ENCODE results near the gene EIF6. TPM values are rescaled to one million over a fixed set of nuclear protein-coding genes. Genes with fewer than 3 reads are reported as not detected.
"Not testable (repeated sequence)": the region's sequence is repeated elsewhere in the genome, so short reads cannot be mapped to it uniquely, and the experiment has no call there.

EIF6 gene
- polyA plus RNA-seq, 12 donors: 54.1 to 88.2 (median 63.3) TPM; not detected in 1

DNA sequence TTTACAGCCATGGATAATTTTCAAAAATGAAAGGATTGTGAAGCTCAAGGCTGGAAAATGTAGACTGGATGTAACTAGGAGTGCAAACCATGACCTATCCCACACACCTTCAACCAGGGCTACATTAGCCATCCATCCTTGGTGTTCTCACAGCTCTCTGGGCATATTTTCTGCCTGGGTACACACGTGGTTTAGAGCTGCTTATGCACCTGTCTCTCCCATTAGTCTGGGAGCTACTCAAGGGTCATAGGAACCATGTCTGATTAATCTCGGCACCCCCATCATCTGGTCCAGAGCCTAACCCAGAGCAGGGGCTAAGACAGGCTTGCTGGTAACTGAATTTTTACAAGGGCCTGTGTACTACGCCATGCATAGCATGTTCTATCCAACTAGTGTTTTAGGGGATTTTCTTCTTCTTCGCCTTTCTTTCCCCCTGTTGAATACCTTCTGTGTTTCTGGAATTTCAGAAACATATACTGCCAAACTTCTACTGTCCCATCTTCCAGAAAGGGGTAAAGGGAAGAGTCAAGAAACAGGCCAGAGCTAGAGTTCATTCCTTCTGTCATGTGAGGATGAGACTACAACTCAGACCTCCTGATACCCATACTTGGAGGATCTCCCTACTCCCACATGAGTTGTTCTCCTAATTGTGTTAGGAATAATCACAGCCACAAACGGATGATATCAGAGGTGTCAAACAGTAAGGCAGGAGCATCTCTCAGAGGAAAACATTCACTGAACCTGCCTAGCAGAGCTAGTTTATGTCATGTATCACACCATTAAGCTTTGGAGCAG is 33.0 kb upstream of the EIF6 start:
- DNase-seq: no peak

DNA sequence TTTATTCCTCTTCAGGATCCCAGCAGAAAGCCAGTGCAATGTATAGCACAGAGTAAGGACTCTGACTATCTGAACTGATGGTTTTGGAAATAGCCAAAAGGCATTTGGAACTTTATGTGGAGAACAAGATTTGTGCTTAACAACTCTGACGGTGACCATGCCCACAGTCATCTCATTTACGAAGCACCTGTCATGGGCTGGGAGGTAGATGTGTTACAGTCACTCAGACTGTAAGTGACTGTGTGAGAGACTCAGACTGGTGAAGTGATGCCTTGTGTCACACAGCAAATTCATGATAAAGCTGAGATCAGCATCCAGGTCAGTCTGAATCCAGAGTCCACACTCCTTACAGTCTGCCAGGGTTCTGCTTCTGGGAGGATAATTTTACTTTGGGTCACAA is 31.5 kb upstream of the EIF6 start:
- no peak for DNase-seq

DNA sequence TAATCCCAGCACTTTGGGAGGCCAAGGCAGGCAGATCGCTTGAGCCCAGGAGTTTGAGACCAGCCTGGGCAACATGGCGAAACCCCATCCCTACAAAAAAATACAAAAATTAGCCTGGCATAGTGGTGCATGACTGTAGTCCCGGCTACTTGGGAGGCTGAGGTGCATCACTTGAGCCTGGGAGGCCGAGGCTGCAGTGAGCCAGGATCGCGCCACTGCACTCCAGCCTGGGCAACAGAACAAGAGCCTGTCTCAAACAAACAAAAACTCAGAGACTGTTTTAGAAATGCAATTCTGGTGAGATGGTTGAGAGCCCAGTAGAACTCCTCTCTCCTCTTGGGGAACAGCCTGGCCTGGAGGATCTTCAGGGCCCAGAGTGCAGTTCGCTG is 31.1 kb upstream of the EIF6 start:
- not testable (repeated sequence) for DNase-seq

DNA sequence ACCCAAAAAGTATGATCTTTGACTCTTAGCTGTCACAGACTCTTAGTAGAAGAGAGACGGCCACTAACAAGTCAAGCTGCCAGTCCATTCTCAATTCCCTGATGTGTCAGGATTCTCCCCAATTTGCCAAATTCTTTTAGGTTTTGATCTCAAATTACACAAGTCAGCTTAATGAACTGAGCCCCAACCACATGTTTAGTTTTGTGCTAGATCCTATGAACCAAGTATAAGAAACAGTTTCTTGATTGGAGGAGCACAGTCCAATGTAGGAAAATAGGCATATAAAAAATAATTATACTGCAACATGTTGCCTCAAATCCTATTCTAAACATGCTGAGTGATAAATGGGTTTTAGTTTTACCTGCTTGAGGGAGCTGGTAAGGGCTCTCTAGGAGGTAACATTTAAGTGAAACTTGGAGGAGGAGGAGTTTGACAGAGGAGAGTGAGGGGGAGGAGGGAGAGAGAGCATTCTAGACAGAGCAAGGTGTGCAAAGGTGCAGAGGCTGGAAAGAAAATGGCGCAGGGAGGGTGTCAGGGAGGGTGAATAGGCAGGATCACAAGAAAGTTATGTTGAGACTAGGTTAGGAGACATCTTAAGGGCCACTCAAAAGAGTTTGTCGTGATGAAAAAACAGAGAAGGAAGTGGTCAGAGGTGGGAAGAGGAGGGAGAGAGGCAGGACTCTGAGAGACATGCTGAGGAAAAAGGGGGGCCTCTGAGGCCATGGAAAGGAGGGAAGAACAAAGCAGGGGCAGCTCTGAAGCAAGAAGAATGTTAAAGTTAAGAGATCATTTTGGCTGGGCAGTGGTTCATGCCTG is 30.5 kb upstream of the EIF6 start:
- no peak for DNase-seq

DNA sequence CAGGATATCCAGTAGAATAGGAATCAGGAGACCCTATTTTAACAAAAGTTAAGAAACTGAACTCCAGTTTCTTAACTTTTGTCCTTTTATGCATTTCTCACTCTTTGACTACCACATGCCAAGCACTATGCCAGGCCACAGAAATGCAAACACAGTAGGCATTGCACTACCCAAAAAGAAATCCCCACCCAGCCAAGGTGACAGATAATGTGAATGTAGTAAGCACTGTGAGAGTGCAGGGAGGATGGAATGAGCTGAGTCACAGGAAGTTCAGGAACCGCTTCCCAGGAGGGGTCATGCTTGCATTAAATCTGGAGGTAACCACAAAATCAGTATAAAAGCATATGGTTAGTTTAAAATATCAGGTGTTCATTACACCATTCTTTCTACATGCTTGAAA is 27.7 kb upstream of the EIF6 start:
- no peak for DNase-seq

DNA sequence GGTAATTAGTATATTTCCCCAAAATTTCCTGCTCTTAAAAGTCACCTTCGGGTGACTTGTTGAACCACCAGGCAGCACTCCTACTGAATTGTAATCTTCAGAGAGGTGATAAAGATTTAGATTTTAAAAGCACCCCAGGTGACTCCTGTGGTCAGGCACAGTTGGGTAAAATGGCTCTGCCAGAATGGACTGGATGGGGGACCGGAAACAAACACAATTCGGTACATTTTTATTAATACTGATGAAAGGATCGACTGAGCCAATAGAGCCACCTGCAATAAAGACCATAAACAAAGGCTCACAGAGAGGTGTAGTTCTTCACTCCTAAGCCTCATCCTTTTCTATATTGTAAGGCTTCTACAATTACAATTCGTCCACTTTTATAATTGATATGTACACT is 27.2 kb upstream of the EIF6 start:
- no peak for DNase-seq

DNA sequence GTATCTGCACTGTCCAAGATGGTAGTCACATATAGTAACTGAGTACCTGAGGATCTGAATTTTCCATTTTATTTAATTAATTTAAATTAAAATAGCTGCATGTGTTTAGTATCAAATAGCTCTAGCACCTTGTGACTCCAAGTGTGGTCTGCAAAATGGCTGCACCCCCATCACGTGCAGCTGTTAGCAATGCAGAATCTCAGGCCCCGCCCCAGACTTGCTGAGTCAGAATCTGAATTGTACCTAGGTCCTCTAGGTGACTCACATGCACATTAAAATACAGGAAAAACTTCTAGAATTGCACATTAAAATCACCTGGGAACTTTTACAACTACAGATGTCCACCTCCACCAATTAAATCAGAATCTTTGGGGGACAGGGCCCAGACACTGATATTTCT is 26.8 kb upstream of the EIF6 start:
- no peak for DNase-seq

DNA sequence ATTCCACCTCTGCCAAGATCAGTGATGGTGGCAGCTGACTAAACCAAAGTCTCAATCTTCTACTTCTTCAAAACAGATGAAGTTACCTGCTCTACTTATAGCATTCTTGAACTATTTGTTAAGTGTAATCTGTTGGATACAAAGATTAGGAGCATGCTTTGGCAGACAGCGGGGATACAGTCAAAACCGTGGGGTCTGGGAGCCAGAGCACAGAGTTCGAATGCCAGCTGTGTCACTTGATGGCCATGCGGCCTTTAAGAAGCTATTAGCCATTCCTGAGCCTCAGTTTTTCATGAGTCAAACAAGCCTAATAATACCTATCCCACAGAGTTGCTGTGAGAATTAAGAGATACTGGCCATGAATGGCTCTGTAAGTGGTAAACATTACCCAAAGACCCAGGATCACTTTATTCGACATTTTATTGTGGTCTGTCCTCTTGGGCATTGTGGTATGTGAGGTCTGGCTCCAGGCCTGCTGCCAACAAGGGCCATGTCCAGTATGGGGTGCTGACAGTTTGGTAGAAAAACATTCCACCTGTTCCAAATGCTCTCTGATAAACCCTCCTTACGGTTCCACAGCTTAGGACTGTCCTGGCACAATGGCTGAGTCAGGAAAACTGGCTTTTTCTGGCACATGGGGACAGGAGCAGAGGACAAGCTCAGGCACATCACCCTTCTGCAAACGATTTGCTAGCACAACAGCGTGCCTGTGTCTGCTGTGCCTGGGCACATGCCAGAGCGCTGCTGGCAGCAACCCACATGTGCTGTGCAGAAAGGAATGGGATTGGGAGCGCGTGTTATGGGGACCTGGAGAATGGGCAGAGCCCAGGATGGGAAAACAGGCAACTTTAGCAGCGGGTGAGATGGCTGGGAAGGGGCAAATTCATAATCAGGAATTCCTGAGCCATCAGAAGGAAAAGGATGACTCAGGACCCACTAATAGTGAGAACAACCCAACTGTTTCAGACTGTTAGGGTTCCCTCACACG is 23.4 kb upstream of the EIF6 start:
- DNase-seq: no peak

DNA sequence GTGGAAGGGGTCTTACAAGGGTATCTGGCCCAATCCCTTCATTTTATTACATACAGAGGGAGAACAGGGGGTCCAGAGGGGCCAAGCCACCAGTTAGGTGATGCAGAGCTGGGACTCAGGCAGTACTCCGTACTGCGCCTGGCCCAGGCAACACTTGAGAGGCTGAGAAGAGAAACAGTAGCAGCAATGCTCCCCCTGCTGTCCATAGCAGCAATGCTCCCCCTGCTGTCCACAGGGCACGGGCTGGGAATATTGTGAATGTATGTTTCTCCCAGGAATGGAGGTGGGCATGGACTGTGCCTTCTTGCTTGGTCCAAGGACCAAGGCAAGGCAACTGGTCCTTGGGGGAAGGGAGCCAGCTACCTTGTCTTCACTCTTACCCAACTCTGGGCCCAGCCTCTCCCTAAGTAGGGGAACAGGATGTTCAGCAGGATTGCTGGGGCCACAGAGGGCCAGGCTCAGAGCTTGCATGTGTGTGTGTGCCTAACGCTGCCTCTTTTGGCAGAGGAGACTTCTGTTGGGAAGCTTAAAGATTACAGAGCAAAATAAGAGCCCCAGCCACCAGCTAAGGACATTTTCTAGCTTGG is 22.5 kb upstream of the EIF6 start:
- no peak for DNase-seq

DNA sequence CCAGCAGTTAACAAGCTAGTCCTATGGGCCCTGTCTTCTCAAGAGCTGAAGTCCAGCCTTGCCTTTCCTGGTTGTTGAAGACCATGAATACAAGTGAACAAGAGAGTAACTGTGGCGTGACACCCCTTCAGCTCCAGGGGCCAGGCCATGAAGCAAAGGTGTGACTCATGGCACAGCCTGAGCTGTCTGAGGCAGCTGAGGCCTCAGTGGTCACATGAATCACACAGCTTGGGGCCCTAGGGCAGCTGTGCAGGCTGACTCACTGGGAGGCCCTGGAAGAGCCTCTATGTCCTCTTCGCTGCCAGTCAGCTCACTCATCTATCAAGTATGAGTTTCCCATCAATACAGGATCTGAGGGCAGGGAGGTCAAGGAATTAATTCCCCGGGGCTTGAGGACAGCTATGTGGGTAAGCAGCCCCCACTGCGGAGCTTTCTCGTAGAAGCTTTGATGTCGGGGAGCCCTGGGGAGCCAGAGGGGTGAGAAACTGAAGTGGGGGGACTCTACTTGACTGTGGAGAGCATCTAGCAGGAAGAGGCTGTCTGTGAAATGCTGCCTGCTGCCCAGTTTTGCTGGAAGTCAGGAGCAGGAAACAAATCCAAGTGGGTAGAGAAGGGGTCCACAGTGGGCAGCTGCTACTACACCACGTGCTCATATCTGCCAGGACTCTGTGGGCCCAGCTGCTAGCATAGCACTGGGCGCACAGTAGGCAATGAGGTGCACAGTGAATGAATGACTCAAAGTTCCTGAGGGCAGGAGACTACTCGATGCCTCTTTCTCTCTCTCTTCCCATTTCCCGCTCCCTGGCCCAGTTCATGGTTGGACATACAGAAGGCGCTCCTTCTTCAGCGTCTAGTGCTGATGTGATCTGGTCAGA is 21.3 kb upstream of the EIF6 start:
- DNase-seq: no peak

DNA sequence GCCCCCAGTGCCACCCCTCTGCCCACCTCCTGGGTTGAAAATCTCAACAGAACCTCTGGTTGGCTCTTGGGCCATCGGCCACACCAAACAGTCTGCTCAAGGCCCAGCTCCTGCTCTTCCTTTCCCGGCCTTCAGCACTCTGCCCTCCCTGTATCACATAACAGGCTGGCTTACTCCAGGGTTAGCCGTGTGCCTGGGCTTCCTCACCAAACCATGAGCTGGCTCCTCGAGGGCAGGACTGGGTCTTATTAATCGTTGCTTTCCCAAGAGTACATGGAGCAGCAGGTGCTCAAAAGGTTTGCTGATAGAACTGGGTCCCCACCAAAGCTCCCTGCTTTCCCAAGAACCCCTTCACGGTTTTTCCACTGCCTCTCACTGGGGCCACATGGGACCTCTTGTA is 20.4 kb upstream of the EIF6 start:
- no peak for DNase-seq

DNA sequence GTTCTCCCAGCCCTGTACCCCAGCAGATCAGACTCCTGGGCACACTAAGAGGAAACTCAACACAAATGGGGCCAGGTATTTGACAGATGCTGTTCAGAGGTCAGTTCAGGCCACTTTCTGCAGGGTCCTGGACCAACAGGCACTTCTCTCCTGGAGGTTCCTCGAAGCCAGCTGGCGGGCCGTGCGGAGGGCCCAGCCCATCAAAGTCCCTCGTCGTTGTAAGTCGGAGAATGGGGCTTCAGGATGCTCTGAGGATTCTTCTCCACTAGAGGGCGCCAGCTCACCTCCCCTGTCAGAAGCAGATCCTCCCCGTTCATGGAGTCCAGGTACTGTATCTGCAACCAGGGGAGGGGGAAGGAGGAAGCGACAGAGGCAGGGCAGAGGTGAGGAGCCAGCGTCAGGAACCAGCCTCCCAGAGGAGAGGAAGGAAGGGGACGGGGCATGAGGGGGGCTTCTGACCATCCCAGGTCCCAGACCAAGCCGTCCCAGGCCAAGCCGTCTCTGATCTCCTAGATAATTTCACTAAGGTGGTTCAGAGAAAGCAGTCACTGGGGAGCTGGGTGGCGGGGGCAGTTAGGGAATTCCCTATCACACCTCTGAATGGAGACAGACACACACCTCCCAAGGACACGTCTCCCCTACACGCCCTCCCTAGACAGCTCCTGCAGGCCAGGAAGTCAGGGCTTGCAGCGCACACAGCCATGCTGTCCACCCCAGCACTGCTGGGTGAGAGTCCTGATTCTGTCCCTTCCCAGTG is 19.3 kb upstream of the EIF6 start:
- peak; percentile 77 for DNase-seq

DNA sequence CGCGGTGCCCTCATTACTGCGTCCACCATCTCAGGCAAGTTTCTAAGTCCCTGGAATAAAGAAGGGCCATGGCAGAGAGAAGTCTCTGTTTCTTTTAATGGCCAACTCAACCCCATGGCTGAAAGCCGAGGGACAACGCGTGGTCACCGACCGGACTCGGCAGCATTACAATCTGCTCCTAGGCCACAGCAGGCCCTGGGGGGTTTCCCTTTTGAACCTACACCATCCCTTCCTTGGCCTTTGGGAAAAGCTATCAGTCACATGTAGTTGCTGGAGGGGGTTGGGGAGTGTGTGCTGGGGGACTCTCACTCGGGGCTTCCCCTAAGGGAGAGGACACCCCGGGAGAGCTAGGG is 18.8 kb upstream of the EIF6 start:
- no peak for DNase-seq

DNA sequence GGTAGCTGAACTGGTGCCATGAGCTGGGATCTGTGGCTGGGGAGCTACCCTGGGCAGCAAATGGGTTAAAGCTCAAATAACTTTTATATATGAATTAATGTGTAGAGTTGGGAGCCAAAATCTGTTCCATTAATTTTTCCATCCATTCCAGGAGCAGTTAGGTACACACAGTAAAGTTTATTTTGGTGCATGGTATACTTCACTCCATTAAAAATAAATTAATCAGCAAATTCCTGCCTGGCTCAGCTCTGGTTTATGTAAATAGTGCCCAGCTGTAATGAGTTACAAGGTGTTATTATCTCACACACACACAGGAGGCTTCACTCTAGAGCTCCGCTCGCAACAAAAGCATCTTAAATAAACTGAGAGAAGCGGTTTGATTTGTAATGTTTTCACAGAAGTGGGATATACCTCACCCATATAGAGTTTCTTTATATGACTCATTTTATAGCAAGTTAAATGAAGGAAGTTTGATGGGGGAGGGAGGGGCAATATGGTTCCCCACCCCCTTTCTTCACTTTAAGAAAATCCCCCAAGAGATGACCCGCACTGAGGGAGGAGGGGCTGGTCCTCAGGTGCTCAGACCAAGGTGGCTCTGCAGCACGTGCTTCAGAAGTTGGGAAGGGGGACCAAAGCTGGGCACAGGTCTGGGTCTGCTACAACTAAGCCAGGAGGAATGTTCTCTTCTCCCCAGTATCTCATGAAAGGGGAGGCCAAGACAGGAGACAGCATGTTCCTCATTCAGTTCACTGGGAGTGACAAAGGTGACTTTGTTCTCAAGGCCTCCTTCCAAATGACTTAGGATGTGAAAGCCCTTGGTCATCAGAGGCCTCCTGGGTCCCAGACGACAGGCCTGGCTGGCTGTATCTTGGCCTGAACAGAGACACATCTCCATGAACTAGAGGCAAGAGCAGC is 18.1 kb upstream of the EIF6 start:
- DNase-seq: no peak

DNA sequence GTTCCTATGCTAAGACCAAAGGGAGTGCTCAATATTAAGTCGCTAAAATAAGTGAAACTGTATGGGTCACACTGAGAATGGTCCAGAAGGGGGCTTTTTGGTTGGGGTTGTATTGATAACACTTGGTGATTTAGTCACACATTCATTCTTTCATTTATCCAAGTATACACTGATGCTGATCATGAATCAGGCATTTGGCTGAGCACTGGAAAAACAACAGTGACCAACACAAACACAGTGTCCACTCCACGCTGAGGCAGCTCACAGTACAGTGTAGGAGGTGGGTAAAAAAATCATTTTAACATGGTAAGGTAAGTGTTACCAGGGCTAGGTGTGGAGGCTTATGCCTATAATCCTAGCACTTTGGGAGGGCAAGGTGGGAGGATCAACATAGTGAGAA is 16.9 kb upstream of the EIF6 start:
- no peak for DNase-seq

DNA sequence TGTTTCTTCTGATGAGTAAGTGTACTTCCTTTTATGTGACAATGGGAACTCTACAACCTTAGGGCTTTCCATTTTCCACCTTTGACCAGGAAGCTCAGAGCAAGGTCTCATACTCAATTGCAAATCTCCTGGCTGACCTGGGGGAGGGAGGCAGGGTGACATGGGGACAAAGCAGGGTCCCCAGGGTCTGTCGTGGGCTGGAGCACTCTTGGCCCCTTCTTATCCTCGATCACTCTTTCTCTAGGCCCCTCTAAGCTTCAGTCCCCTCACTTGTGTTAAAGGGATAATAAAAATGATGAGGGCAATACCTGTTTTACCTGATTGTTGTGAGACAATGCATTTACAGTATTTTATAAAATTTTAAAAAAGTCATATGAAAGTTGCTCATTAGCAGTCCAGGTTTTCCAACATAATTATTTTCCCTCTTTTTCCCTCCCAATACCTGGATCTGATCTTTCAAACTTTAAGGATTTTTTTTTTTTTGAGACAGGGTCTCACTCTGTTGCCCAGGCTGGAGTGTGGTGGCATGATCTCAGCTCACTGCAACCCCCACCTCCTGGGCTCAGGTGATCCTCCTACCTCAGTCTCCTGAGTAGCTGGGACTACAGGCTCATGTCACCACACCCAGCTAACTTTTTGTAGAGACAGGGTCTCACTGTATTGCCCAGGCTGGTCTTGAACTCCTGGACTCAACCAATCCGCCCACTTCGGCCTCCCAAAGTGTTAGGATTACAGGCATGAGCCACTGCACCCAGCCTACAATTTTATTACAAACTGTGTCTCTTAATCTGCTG is 16.1 kb upstream of the EIF6 start:
- DNase-seq: no peak

DNA sequence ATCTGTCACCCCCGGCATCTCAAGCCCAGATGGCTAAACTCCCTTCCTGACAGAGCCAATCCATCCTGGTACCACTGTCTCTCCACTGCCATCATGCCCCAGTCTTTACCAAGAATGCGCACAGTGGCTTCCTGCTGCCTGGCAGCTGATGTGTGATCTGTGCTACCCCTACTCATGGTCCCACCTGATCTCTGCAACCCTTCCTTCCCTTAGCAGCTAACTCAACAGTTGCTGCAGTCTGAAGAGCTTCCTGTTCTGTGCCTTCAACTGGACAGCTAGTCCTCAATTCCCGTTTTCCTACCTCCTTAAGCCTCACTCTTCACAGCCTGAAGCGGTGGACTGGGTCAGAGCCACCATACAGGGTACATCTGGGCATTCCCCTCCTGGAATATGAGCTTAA is 15.2 kb upstream of the EIF6 start:
- no peak for DNase-seq

DNA sequence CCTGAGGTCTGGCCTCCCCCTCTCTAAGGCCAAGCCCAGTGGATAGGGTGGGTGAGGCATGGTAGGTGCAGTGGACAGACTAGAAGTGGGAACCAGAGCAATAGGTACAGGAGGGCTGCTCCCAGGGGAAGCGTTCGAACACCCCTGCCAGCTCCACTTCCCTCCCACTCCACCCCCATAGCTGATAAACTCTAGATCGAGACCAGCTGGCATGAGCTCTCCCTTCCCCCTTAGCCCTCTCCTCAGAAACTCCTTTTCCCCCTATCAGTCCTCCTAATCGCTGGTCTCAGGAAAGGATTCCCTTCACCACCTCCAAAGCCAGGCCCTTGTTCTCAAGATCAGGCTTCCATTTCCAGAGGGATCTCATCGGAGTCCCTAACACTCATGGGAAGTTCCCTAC is 13.7 kb upstream of the EIF6 start:
- DNase-seq: no peak

Data from muscle of arm (tissue), 12 donors.